PC-3 (cell line): Measurements from ENCODE around the gene AQP9.

Experiments used
- CTCF ChIP-seq: fragments of 300-600 bp; sonication (generic); conservative IDR thresholded peaks from 2 replicates; pipeline ENCODE4 v1.5.1; 2017; ENCODE audit warnings: antibody characterized with exemption, low read depth, mild to moderate bottlenecking, low read length
- EZH2 ChIP-seq: fragments of 300-600 bp; sonication (generic); IDR thresholded peaks from one replicate; pipeline ENCODE4 v1.6.1; 2017; ENCODE audit warnings: antibody characterized with exemption, mild to moderate bottlenecking, low read length; ENCODE audit not compliant: unreplicated experiment

- no peak for TF ChIP-seq CTCF
- TF ChIP-seq EZH2: no peak
Observed at GRCh38 chr15:58171476-58172061, 33.4 kb downstream of the AQP9 start.
